ENCODE measurements around the gene CDC34.

Gene CDC34

DNA sequence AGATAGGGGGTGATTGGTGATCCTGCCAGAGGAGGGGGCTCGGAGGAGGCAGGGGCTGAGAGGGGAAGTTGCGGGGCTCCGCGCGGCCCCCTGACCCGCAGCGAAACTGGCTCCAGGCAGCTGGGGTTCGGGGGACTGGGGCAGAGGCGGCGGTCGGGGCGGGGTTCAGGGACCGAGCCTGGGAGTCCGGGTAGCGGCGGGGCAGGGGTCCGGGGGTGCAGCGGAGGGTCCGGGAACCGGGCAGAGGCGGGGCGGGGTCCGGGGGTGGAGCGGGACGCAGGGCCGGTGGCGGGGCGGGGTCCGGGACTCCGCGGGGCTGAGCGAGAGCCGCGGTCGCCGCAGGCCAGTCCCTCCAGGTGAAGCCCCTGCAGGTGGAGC is 34.1 kb upstream of the CDC34 start:
- no peak for DNase-seq (ENCODE audit: low read depth in 2 of 3, low spot score in 2 of 3)

DNA sequence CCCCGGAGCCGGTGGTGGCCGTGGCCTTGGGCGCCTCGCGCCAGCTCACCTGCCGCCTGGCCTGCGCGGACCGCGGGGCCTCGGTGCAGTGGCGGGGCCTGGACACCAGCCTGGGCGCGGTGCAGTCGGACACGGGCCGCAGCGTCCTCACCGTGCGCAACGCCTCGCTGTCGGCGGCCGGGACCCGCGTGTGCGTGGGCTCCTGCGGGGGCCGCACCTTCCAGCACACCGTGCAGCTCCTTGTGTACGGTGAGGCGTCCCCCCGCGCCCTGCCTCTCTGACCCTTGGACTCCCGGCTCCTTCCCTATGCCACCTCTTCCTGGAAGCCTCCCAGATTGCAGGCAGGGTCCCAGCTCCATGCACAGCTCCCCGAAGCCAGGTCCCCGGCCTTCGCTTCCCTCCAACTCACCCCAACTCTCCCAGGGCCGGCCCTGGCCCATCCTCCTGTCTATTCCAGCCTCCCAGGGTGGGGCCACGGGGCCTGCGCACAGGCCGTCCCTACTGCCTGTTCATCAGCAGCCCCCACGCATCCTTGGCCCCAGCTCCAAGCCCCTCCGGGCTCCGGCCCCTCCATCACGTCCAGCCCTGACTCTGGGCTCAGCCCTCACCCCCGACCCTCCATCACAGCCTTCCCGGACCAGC is 33.6 kb upstream of the CDC34 start:
- no peak for DNase-seq (ENCODE audit: low read depth in 2 of 3, low spot score in 2 of 3)

DNA sequence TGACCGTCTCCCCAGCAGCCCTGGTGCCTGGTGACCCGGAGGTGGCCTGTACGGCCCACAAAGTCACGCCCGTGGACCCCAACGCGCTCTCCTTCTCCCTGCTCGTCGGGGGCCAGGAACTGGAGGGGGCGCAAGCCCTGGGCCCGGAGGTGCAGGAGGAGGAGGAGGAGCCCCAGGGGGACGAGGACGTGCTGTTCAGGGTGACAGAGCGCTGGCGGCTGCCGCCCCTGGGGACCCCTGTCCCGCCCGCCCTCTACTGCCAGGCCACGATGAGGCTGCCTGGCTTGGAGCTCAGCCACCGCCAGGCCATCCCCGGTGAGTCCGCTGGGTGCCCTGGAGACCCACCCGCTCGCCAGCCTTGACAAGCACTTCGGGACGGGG is 33.1 kb upstream of the CDC34 start:
- no peak for DNase-seq (ENCODE audit: low read depth in 2 of 3, low spot score in 2 of 3)

DNA sequence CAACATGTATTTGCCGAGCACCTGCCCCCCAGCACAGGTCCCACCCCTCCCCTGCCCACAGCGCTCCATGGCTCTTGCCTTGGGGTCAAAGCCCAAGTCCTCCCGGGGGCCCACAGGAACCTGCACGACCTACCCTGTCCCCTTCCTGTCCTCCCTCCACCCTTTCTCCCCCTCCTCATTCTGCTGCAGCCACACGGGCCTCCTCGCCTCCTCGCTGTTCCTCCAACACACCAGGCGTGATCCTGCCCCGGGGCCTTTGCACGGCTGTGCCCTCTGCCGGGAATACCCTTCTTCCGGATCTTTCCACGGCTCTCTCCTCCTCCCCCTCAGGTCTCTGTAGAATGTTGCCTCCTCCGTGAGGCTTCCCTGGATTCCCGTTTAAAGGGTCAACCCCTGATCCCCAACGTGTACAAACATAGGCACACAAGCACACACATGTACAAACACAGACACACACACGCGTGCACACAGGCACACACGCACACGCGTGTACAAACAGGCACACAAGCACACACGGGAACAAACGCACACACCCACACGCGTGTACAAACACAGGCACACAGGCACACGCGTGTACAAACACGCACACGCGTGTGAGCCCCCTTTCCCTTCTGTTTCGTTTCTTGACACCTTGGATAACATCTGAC is 32.5 kb upstream of the CDC34 start:
- no peak for DNase-seq (ENCODE audit: low read depth in 2 of 3, low spot score in 2 of 3)

DNA sequence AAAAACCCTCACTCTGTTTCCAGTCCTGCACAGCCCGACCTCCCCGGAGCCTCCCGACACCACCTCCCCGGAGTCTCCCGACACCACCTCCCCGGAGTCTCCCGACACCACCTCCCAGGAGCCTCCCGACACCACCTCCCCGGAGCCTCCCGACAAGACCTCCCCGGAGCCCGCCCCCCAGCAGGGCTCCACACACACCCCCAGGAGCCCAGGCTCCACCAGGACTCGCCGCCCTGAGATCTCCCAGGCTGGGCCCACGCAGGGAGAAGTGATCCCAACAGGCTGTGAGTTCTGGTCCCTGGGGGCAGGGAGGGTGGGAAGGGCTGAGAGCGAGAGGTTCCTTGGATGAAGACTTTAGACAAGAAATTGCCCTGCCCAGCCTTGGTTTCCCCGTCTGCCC is 29.9 kb upstream of the CDC34 start:
- DNase-seq (ENCODE audit: low read depth in 2 of 3, low spot score in 2 of 3): no peak

DNA sequence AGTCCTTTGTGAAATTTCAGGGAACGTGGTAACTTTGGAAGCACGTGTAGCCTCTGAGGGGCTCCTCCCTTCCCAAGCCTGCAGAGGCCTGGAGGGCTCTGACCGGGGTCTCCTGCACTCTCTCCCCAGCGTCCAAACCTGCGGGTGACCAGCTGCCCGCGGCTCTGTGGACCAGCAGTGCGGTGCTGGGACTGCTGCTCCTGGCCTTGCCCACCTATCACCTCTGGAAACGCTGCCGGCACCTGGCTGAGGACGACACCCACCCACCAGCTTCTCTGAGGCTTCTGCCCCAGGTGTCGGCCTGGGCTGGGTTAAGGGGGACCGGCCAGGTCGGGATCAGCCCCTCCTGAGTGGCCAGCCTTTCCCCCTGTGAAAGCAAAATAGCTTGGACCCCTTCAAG is 26.9 kb upstream of the CDC34 start:
- DNase-seq (ENCODE audit: low read depth in 2 of 3, low spot score in 2 of 3): no peak

DNA sequence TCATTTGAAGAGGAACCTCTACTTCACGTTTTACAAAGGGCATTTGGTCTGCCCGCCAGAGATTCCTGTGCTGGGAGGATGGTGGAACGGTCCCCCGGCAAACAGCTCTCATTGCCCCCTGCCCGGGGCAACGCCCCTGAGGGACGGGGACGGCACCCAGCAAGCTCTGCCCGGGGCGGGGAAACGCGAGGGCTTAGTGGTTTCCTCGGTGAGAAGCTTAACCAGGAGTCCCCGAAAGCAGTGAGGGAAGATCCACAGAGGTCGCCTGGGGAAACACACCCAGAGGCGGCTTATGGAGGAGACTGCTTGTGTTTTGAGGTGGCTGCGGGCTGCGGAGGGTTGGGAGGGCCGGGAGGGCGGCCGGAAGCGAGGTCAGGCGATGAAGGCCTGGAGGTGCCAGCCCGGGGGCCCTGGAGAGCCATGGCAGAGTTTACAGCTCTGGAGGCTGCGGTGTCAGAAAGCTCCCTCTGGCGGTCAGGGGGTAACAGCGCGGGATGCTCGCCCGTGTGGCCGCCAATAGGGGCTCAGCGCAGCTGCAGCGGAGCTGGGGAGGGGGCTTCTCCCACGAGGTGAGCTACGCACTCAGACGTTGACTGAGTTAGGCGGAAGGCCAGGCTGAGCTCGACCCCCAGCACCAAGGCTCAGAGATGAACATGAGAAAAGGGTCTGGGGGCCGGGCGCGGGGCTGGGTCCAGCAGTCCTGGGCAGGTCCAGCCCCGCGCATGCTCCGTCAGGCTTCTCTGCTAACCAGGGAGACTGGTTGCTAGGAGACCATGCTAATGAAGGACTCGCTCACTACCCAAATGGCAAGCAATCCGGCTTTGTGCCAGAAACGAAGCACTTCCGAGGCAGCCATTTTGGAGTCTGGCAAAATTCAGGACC is 24.9 kb upstream of the CDC34 start:
- DNase-seq (ENCODE audit: low read depth in 2 of 3, low spot score in 2 of 3): peak; percentile 85 to 94 (median 87)

DNA sequence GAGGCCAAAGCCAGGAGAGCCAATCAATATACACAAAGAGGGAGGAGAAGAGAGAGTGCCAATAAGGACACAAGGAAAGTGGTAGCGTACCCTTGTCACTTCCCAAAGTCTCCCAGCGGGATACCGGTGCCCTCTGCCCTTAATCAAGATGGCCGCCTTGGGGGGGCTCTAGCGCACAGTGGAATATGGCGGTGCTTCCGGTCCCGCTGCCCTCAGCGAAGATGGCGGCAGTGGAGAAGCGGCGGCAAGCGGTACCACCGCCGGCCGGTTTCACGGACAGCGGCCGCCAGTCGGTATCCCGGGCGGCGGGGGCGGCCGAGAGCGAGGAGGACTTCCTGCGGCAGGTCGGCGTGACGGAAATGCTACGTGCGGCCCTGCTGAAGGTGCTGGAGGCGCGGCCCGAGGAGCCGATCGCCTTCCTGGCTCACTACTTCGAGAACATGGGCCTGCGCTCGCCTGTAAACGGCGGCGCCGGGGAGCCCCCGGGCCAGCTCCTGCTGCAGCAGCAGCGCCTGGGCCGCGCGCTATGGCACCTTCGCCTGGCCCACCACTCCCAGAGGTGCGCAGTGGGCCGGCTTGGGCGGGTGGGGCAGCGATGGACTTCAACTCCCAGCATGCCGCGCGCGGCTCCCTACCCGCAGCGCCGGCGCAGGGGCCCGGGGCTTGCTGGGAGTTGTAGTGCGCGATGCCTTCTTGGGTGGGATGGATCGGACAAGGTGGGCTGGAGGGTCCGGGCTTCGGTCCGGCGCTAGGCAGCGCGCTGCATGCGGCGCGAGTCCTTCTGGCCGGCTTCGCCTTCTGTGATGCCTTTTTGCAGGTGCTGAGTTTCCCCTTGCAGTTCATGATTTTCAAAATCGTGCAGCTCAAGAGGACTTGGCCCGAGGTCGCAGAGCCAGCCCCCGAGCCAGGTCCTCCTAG is 24.0 kb upstream of the CDC34 start, which contains the start of gene TPGS1:
TSS of gene TPGS1 (plus strand) at position 212 of the 918 bp plus-strand sequence. CDS start at position 222, 10 bp downstream.
- peak; percentile 49 to 77 (median 62) for DNase-seq (ENCODE audit: low read depth in 2 of 3, low spot score in 2 of 3)

DNA sequence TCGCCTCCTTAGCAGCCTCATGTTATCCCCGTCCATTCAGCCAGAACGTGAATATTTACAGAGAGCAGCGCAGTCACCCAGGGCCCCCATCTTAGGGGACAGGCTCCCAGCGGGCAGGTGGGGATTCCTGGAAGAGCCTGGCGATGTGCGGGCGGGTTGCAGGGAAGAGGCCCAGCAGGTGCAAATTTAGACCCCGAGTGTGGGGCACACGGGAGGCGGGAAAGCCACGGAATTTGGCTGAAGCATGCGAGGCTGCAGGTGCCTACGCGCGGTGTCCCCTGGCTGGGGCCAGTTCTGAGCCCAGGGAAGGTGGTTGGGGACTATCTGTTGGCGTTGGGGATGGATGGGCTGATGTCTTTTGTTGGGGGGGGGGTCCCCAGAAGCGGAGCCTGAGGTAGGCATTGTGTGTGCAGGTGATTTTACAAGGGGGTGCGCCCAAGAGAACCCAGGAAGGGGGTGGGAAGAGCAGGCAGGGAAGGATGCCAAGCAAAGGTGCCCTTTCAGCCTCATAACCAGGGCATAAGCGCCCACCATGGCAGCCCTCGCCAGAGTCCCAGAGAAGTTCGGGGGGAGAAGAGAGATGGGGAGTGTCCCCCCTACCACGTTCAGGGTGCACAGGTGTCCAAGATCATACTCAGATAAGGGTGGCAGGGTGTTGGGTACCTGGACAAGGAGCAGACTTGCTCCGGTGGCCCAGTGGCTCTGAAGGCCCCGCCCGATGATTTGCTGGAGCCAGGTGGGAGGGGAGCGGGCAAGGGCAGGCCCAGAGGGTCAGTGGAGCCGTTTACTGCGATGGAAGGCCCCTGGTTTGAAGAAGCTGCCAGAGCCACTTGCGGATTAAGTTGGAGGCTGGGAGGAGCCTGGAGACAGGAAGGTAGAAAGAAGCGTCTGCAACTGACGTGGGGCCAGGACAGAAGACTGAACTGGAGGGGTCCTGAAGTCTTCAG is 23.1 kb upstream of the CDC34 start:
- no peak for DNase-seq (ENCODE audit: low read depth in 2 of 3, low spot score in 2 of 3)

DNA sequence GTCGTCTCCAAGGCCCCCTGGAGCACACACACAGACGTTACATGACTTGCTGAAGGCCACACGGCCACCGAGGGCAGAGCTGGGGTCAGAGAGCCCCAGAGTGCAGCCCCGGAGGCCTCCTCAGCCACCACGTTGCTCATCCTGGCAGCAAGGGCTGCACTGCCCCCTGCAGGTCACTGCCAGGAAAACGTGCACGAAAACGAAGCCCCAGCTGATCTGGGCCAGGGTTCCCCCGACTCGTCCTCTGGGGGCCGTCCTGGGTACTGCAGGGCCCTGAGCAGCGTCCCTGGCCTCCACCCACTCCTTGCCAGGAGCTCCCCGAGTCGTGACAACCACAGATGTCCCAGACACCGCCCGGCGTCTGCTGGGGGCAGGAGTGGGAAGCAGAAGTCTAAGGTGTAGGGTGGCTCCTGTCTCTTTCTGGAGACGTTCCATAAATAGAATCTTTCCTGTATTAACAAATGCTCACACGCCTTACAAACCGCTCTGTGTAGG is 20.9 kb upstream of the CDC34 start:
- peak; percentile 86 to 93 (median 87) for DNase-seq (ENCODE audit: low read depth in 2 of 3, low spot score in 2 of 3)

DNA sequence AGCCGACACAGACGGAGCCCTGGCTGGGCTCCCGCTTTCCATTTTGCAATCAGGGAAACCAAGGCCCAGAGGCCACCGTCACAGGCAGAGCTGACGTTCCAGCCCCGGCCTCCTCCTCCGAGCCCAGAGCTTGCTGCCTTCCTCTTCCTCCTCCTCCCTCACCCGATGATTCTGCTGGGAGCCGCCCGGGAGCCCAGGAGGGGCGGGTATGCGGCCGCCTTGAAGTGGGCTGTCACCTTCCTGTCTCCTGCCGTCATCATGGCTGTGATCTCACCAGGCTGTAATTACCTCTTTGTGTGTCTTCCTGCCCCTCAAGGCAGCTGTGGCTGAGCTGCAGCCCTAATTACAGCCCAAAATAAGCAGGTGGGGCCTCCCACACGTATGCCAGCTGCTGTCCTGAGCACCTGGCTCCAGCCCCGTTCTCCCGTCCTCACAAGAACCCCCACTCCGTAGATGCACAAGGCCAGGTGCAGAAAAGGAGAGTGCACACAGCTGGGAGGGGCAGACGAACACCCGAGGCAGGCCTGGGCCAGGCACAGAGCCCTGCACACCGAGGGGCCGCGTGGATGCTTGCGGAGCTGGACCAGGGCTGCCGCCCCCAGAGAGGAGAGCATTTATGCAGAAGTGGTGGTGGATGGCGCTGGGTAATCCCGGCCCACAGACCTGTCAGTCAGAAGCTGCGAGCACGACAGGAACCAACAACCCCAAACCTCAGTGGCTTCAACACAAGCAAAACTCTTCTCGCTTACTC is 20.3 kb upstream of the CDC34 start:
- peak; percentile 38 to 62 (median 48) for DNase-seq (ENCODE audit: low read depth in 2 of 3, low spot score in 2 of 3)

DNA sequence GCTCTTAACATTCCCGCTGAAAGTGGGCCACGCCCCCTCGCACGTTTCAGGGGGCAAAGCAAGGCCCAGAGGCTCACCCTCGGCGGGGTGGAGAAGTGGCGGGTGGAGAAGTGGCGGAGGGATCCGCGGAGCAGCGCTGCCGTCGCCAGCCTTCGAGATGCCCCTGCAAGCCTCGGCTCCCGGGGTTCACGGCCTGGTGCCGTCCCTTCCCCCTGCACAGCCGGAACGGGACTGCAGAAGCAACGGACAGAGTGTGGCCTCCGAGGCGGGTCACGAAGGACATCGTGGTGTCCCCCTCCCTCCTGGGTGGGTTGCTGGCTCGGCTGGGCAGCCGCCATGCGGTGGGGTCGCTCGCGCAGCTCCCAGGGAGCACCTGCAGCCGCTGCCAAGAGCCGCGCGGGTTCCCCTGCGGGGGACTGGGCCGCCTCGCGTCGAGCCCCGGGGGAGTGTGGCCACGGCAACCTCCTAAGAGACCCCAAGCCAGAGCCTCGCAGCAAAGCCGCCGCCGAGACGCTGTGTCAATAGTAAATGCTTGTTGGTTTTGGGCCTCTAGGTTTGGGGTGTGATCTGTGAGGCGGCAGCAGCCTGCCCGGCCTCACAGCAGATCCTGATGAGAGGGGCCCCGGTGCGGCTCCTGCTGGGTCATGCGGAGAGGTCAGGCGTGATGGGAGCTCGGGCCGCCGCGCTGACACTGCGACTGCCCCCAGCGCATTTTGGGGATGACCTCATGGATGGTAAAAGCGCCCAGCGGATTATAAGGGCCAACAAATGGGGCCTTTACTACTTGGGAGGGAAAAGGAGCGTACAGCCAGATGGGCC is 18.8 kb upstream of the CDC34 start:
- no peak for DNase-seq (ENCODE audit: low read depth in 2 of 3, low spot score in 2 of 3)

DNA sequence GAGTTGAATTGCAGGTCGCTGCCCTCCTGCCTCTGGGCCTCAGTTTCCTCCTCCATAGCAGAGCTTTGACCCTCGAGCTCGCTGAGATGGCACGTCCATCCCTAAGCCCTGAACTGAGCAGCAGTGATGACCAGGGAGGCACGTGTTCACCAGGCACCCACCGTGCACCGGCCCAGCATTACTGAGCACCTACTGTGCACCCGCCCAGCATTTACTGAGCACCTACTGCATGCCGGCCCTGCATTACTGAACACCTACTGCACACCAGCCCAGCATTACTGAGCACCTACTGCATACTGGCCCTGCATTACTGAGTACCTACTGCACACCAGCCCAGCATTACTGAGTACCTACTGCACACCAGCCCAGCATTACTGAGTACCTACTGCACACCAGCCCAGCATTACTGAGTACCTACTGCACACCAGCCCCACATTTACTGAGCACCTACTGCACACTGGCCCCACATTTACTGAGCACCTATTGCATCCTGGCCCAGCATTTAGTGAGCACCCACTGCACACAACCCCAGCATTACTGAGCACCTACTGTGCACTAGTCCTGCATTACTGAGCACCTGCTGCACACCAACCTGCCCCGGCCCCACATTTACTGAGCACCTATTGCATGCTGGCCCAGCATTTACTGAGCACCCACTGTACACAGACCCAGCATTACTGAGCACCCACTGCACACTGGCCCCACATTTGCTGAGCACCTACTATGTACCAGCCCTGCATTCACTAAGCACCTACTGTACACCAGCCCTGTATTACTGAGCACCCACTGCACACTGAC is 18.0 kb upstream of the CDC34 start:
- no peak for DNase-seq (ENCODE audit: low read depth in 2 of 3, low spot score in 2 of 3)

DNA sequence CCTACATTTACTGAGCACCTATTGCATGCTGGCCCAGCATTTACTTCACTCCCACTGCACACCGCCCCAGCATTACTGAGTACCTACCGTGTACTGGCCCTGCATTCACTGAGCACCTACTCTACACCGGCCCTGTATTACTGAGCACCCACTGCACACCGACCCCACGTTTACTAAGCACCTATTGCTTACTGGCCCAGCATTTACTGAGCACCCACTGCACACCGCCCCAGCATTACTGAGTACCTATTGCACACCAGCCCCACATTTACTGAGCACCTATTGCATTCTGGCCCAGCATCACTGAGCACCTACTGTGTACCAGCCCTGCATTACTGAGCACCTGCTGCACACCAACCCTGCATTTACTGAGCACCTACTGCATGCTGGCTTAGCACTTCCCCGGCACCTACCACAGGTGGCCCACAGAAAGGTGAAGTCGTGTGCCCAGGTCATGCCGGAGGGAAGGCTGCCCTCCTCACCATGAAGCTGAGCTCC is 17.3 kb upstream of the CDC34 start:
- DNase-seq (ENCODE audit: low read depth in 2 of 3, low spot score in 2 of 3): no peak

DNA sequence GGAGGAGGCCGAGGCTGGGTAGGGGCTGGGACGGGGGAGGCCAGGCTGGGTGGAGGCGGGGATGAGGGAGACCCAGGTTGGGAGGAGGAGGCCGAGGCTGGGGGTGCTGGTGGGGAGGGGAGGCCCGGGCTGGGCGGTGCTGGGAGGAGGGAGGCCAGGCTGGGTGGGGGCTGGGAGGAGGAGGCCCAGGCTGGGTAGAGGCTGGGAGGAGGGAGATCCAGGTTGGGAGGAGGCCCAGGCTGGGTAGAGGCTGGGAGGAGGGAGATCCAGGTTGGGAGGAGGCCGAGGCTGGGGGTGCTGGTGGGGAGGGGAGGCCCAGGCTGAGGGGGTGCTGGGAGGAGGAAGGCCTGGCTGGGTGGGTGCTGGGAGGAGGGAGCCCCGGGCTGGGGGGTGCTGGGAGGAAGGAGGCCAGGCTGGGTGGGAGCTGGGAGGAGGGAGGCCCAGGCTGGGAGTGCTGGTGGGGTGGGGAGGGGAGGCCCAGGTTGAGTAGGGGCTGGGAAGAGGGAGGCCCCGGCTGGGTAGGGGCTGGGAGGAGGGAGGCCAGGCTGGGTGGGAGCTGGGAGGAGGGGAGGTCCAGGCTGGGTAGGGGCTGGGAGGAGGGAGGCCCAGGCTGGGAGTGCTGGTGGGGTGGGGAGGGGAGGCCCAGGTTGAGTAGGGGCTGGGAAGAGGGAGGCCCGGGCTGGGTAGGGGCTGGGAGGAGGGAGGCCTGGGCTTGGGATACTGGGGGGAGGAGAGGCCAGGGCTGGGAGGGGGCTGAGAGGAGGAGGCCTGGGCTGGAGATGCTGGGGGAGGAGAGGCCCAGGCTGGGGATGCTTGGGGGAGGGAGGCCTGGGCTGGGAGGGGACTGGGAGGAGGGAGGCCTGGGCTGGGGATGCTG is 13.6 kb upstream of the CDC34 start:
- no peak for DNase-seq (ENCODE audit: low read depth in 2 of 3, low spot score in 2 of 3)

DNA sequence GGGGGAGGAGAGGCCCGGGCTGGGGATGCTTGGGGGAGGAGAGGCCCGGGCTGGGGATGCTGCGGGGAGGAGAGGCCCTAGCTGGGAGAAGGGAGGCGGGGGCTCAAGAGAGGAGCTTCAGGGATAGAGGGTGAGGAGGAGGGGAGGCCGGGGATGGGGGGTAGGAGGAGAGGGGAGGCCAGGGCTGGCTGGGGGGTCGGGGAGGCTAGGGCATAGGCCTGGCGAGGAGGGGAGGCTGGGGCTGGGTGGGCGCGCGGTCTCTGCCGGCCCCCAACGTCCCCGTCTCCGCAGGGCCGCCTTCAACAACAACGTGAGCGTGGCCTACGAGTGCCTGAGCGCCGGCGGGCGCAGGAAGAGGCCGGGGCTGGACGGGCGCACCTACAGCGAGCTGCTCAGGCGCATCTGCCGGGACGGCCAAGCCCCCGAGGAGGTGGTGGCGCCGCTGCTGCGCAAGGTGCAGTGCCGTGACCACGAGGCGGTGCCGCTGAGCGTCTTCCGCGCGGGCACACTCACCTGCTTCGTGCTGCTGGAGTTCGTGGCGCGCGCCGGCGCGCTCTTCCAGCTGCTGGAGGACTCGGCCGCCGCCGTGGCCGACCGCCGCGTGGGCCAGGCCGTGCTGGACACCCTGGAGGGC is 12.8 kb upstream of the CDC34 start:
- no peak for DNase-seq (ENCODE audit: low read depth in 2 of 3, low spot score in 2 of 3)
